ENCODE results near the gene SLC25A25. TPM values are rescaled to one million over a fixed set of nuclear protein-coding genes. Genes with fewer than 3 reads are reported as not detected.
A peak's percentile ranks its signal among the peaks of the same experiment; 100 is the strongest.

The SLC25A25 gene
- total and polyA plus RNA-seq, 9 of the 15 experiments (the other 6 are each of a cell fraction or from before 2014, with no cell fraction given) = 0.07 to 35.9 (median 23.2) TPM

- no peak for TF ChIP-seq ZNF518B (CRISPR knock-in tag; IDR thresholded peaks at IDR 0.05)
- 0 out of 3 replicates have a peak, but pooled peaks of 1 of the 2 experiments have one; percentile 30 for TF ChIP-seq CBX3 (IDR thresholded peaks at IDR 0.05; ENCODE audit: borderline replicate concordance in 1 of 2, low read length in 2 of 2)
- no peak for TF ChIP-seq HDAC3 (IDR thresholded peaks at IDR 0.05; ENCODE audit: borderline replicate concordance, partially characterized antibody)
- no peak for TF ChIP-seq IFI16 (CRISPR knock-in tag; IDR thresholded peaks at IDR 0.05)
- TF ChIP-seq ZNF124 (CRISPR knock-in tag; IDR thresholded peaks at IDR 0.05) = no peak
- TF ChIP-seq TEAD1 (CRISPR knock-in tag; IDR thresholded peaks at IDR 0.05) = peak in 1 of 2 experiments; percentile 89; a peak in 2 of 4 replicates
- TF ChIP-seq ZNF584 (CRISPR knock-in tag; IDR thresholded peaks at IDR 0.05; ENCODE audit: low read depth) = no peak
- TF ChIP-seq MAZ (CRISPR knock-in tag; conservative IDR thresholded peaks at IDR 0.05 in 1 of 2, IDR thresholded peaks at IDR 0.05 in 1 of 2) = no peak
- no peak for TF ChIP-seq RFX5 (IDR thresholded peaks at IDR 0.05; ENCODE audit: low read depth, low read length)
- TF ChIP-seq CEBPG (CRISPR knock-in tag; IDR thresholded peaks at IDR 0.05) = no peak
- TF ChIP-seq CEBPG (tag; conservative IDR thresholded peaks at IDR 0.05 in 1 of 2, IDR thresholded peaks at IDR 0.05 in 1 of 2) = no peak
- TF ChIP-seq MCM7 (IDR thresholded peaks at IDR 0.05) = no peak
- TF ChIP-seq, protein P1, sequence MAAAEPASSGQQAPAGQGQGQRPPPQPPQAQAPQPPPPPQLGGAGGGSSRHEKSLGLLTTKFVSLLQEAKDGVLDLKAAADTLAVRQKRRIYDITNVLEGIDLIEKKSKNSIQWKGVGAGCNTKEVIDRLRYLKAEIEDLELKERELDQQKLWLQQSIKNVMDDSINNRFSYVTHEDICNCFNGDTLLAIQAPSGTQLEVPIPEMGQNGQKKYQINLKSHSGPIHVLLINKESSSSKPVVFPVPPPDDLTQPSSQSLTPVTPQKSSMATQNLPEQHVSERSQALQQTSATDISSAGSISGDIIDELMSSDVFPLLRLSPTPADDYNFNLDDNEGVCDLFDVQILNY (CRISPR knock-in tag; IDR thresholded peaks at IDR 0.05) = no peak
- TF ChIP-seq, protein P2, sequence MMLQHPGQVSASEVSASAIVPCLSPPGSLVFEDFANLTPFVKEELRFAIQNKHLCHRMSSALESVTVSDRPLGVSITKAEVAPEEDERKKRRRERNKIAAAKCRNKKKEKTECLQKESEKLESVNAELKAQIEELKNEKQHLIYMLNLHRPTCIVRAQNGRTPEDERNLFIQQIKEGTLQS (IDR thresholded peaks at IDR 0.05) = no peak
- TF ChIP-seq, protein P2 (CRISPR knock-in tag; conservative IDR thresholded peaks at IDR 0.05) = no peak
- TF ChIP-seq TCFL5 (CRISPR knock-in tag; conservative IDR thresholded peaks at IDR 0.05) = no peak
- TF ChIP-seq, protein P3, sequence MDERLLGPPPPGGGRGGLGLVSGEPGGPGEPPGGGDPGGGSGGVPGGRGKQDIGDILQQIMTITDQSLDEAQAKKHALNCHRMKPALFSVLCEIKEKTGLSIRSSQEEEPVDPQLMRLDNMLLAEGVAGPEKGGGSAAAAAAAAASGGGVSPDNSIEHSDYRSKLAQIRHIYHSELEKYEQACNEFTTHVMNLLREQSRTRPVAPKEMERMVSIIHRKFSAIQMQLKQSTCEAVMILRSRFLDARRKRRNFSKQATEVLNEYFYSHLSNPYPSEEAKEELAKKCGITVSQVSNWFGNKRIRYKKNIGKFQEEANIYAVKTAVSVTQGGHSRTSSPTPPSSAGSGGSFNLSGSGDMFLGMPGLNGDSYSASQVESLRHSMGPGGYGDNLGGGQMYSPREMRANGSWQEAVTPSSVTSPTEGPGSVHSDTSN (CRISPR knock-in tag; IDR thresholded peaks at IDR 0.05; ENCODE audit: low read depth) = no peak; the same call in 1 of the 2 replicates
- TF ChIP-seq, protein P3 (tag; conservative IDR thresholded peaks at IDR 0.05; ENCODE audit: low read depth) = peak; percentile 87
- no peak for TF ChIP-seq FOXM1 (IDR thresholded peaks at IDR 0.05; ENCODE audit: low read depth)
- TF ChIP-seq FOXM1 (CRISPR knock-in tag; IDR thresholded peaks at IDR 0.05; ENCODE audit: low read depth) = no peak
These were observed 31.3 kb downstream of the SLC25A25 start (continued) for GRCh38 chr9:128099231-128099931.
